ENCODE results near the gene OTUD3. TPM values are rescaled to one million over a fixed set of nuclear protein-coding genes. Genes with fewer than 3 reads are reported as not detected.
"Not testable (repeated sequence)": the region's sequence is repeated elsewhere in the genome, so short reads cannot be mapped to it uniquely, and the experiment has no call there.

Gene OTUD3
- total and polyA plus RNA-seq, 7 experiments from 2014 or later = 0.97 to 23.6 (median 16.0) TPM

DNA sequence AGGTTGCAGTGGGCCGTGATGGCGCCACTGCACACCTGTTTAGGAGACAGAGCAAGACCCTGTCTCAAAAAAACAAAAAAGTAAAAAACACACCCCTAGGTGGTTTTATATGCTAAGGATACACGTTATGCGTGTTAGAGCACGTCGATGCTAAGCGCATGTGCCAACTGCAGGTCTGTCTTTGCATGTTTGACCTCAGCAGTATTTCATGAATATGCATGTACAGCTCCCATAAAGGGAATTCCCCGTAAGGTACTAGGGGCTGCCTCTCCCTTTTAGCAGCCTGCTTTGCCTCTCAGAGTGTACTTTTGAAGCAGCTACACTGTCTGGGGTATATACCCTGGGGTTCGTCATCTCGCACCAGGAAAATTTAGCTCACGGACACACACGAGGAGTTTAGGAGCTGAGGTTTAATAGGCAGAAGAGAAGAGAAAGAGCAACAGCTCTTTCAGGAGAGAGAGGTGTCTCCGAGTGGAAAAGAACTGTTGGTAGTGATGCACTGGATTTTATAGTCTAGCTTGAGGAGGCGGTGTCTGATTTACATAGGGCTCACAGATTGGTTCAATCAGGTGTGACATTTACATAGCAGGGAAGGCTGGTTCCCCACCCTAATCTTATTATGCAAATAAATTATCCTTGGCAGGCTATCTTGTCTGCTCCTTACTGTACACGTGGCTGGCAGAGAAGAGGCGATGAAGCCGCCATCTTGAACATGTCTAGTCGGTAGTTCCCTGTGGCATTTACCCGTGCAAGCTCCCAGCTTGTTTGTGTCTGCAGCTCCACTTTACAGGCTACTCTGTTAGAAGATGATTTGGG is 4.2 kb upstream of the OTUD3 start:
- Mint-ChIP-seq H3K27ac (no peak overlapping the region), H3K4me3 (no peak overlapping the region), H3K4me1 (peaks cover 3 to 13% (median 9%) of the 10 kb centered on the region in 7 donors), H3K27me3 (peaks cover 8 to 45% (median 21%) of the 10 kb centered on the region in 5 donors), H3K9me3 (peaks cover 0 to 3% (median 0%) of the 10 kb centered on the region in 11 donors), H3K36me3 (no peaks in the 10 kb centered on the region)
- ChIA-PET CTCF (no interaction called here), POLR2A (no interaction called here)
- intact Hi-C loops (cut with micrococcal nuclease) = no loop called here
- DNase-seq (no peak), ATAC-seq (no peak)
- Histone ChIP-seq H3K27ac (ENCODE audit: low read depth, low read length) (no peak overlapping the region), H3K9me3 (ENCODE audit: control insufficient read depth in 2 of 3, low read length in 3 of 3) (no peaks in the 10 kb centered on the region), H3K4me3 (ENCODE audit: low read length) (no peak overlapping the region), H3K27me3 (ENCODE audit: control insufficient read depth in 2 of 2, insufficient read depth in 2 of 2, low read length in 2 of 2) (peaks cover 0 to 3% of the 10 kb centered on the region in 2 donors), H3K36me3 (ENCODE audit: control insufficient read depth in 2 of 3, insufficient read depth in 3 of 3, low read length in 3 of 3) (no peaks in the 10 kb centered on the region), H3K4me1 (ENCODE audit: control insufficient read depth in 2 of 2, insufficient read depth in 2 of 2, low read length in 2 of 2) (peaks cover 1 to 5% of the 10 kb centered on the region in 2 donors)

DNA sequence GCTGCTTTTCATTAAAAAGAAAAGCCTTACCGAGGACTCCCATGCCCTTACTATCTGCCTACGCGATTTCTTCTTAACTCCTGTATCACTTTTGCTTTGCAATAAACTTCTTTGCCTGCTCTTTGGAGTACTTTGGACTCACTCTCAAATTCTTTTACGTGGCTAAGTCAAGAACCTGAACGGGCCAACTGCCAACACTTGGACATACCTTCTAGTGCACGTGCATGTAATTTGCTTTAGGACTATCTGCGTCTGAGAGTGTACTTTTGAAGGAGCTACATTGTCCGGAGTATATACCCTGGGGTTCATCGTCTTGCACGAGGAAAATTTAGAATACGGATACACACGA is 3.6 kb upstream of the OTUD3 start:
- intact Hi-C loops (cut with micrococcal nuclease) = no loop called here
- no peaks in the 10 kb centered on the region for H3K36me3 Mint-ChIP-seq

DNA sequence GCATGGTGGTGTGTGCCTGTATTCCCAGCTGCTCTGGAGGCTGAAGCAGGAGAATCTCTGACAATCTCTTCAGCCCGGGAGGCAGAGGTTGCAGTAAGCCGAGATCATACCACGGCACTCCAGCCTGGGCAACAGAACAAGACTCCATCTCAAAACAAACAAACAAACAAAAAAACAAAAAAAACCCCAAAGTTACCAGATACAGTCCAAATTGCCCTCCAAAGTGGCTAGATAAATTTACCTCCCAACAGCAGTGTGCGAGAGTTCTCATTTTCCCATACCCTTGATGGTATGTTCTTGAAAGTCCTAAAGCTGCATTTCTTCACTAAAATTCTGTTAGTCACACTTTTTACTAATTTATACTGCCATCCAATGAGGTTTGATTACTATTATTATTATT is 3.0 kb upstream of the OTUD3 start:
- Histone ChIP-seq H3K27ac (ENCODE audit: low read depth, low read length) (no peak overlapping the region), H3K27me3 (ENCODE audit: control insufficient read depth in 2 of 2, insufficient read depth in 2 of 2, low read length in 2 of 2) (no peaks in the 10 kb centered on the region), H3K9me3 (ENCODE audit: control insufficient read depth in 2 of 3, low read length in 3 of 3) (no peaks in the 10 kb centered on the region), H3K36me3 (ENCODE audit: control insufficient read depth in 2 of 3, insufficient read depth in 3 of 3, low read length in 3 of 3) (no peaks in the 10 kb centered on the region), H3K4me1 (ENCODE audit: control insufficient read depth in 2 of 2, insufficient read depth in 2 of 2, low read length in 2 of 2) (peaks cover 10 to 17% of the 10 kb centered on the region in 2 donors), H3K4me3 (ENCODE audit: low read length) (no peak overlapping the region)
- POLR2A ChIA-PET = no interaction called here
- intact Hi-C loops (cut with micrococcal nuclease) = no loop called here
- Mint-ChIP-seq H3K4me1 (peaks cover 14 to 25% (median 21%) of the 10 kb centered on the region in 7 donors), H3K27me3 (peaks cover 3 to 38% (median 21%) of the 10 kb centered on the region in 5 donors), H3K9me3 (peaks cover 0 to 3% (median 0%) of the 10 kb centered on the region in 11 donors), H3K27ac (no peak overlapping the region), H3K36me3 (no peaks in the 10 kb centered on the region), H3K4me3 (no peak overlapping the region)
- ATAC-seq (no peak), DNase-seq (no peak)
- CTCF ChIA-PET = interaction anchor here (1.0 kb wide), 1 partner anchor 117 kb away, joined by 4 read pairs; no protein-coding TSS in a partner anchor

More for the DNA sequence above, 3.6 kb upstream of the OTUD3 start:
- Histone ChIP-seq H3K27ac (ENCODE audit: low read depth, low read length) (no peak overlapping the region), H3K4me3 (ENCODE audit: low read length) (no peak overlapping the region), H3K36me3 (ENCODE audit: control insufficient read depth in 2 of 3, insufficient read depth in 3 of 3, low read length in 3 of 3) (no peaks in the 10 kb centered on the region), H3K9me3 (ENCODE audit: control insufficient read depth in 2 of 3, low read length in 3 of 3) (no peaks in the 10 kb centered on the region), H3K27me3 (ENCODE audit: control insufficient read depth in 2 of 2, insufficient read depth in 2 of 2, low read length in 2 of 2) (peaks cover 0 to 2% of the 10 kb centered on the region in 2 donors), H3K4me1 (ENCODE audit: control insufficient read depth in 2 of 2, insufficient read depth in 2 of 2, low read length in 2 of 2) (peaks cover 7 to 11% of the 10 kb centered on the region in 2 donors)
- peaks cover 9 to 18% (median 15%) of the 10 kb centered on the region in 7 donors for H3K4me1 Mint-ChIP-seq
- peaks cover 3 to 39% (median 21%) of the 10 kb centered on the region in 5 donors for H3K27me3 Mint-ChIP-seq
- CTCF ChIA-PET = no interaction called here
- H3K9me3 Mint-ChIP-seq = peaks cover 0 to 3% (median 0%) of the 10 kb centered on the region in 11 donors
- H3K4me3 Mint-ChIP-seq = no peak overlapping the region
- ATAC-seq = no peak
- H3K27ac Mint-ChIP-seq = no peak overlapping the region
- DNase-seq = no peak
- POLR2A ChIA-PET = no interaction called here

DNA sequence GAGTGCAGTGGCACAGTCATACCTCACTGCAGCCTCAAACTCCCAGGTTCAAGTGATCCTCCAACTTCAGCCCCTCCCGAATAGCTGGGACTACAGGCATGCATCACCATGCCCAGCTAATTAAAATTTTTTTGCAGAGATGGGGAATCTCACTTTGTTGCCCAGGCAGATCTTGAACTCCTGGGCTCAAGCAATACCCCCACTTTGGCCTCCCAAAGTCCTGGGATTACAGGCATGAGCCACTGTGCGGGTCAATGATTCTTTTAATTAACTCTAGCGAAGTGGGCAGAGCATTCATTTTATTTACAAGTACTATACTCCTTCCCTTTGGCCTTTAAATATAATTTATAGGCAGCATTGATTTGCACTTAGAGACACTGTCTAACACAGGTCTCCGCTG is 2.5 kb upstream of the OTUD3 start:
- H3K9me3 Mint-ChIP-seq = peaks cover 0 to 3% (median 0%) of the 10 kb centered on the region in 11 donors
- H3K27ac Mint-ChIP-seq = no peak overlapping the region
- Histone ChIP-seq H3K36me3 (ENCODE audit: control insufficient read depth in 2 of 3, insufficient read depth in 3 of 3, low read length in 3 of 3) (no peaks in the 10 kb centered on the region), H3K27me3 (ENCODE audit: control insufficient read depth in 2 of 2, insufficient read depth in 2 of 2, low read length in 2 of 2) (no peaks in the 10 kb centered on the region), H3K9me3 (ENCODE audit: control insufficient read depth in 2 of 3, low read length in 3 of 3) (no peaks in the 10 kb centered on the region), H3K4me3 (ENCODE audit: low read length) (no peak overlapping the region), H3K4me1 (ENCODE audit: control insufficient read depth in 2 of 2, insufficient read depth in 2 of 2, low read length in 2 of 2) (peaks cover 15 to 17% of the 10 kb centered on the region in 2 donors), H3K27ac (ENCODE audit: low read depth, low read length) (no peak overlapping the region)
- H3K4me3 Mint-ChIP-seq = no peak overlapping the region
- no peak for ATAC-seq
- H3K36me3 Mint-ChIP-seq = no peaks in the 10 kb centered on the region
- ChIA-PET POLR2A (no interaction called here), CTCF (interaction anchor here (1.0 kb wide), 1 partner anchor 117 kb away, joined by 4 read pairs; no protein-coding TSS in a partner anchor)
- peaks cover 3 to 35% (median 19%) of the 10 kb centered on the region in 5 donors for H3K27me3 Mint-ChIP-seq
- intact Hi-C loops (cut with micrococcal nuclease) = loop anchor here (5.0 to 10.0 kb wide), 4 partner anchors 77 to 755 kb away; partner anchors contain the start of genes HTR6 (in 1 of the 2) and PINK1 (in 1 of the 2)
- DNase-seq = no peak
- H3K4me1 Mint-ChIP-seq = peaks cover 14 to 29% (median 26%) of the 10 kb centered on the region in 7 donors

DNA sequence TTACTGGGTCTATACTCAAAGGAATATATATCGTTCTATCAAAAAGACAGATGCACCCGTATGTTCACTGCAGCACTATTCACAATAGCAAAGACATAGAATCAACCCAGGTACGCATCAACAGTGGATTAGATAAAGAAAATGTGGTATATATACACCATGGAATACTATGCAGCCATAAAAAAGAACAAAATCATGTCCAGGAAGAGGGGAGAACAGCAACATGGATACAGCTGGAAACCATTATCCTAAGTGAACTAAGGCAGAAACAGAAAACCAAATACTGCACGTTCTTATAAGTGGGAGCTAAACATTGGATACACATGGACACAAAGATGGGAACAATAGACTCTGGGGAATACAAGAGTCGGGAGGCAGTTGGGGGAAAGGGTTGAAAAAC is 1.4 kb upstream of the OTUD3 start:
- H3K9me3 ChIP-seq (ENCODE audit: control insufficient read depth in 2 of 3, low read length in 3 of 3); DNase-seq; H3K36me3 Mint-ChIP-seq; H3K27me3 ChIP-seq (ENCODE audit: control insufficient read depth in 2 of 2, insufficient read depth in 2 of 2, low read length in 2 of 2); ATAC-seq; H3K27ac ChIP-seq (ENCODE audit: low read depth, low read length); H3K36me3 ChIP-seq (ENCODE audit: control insufficient read depth in 2 of 3, insufficient read depth in 3 of 3, low read length in 3 of 3); POLR2A ChIA-PET; H3K27ac Mint-ChIP-seq; H3K4me3 ChIP-seq (ENCODE audit: low read length); H3K9me3 Mint-ChIP-seq: not testable (repeated sequence)
- peaks cover 15 to 23% of the 10 kb centered on the region in 2 donors for H3K4me1 ChIP-seq (ENCODE audit: control insufficient read depth in 2 of 2, insufficient read depth in 2 of 2, low read length in 2 of 2)
- H3K27me3 Mint-ChIP-seq = peaks cover under 1 to 24% (median 14%) of the 10 kb centered on the region in 5 donors
- H3K4me3 Mint-ChIP-seq = peak overlapping the region in 3 of 10 donors; percentile 13 to 57 (median 30)
- CTCF ChIA-PET = interaction anchor here (0.6 kb wide), 1 partner anchor 340 kb away, joined by 3 read pairs; no protein-coding TSS in a partner anchor
- intact Hi-C loops (cut with micrococcal nuclease) = loop anchor here (5.0 to 10.0 kb wide), 4 partner anchors 79 to 754 kb away; partner anchors contain the start of genes HTR6 (in 1 of the 2) and PINK1 (in 1 of the 2)
- peaks cover 20 to 40% (median 37%) of the 10 kb centered on the region in 7 donors for H3K4me1 Mint-ChIP-seq

DNA sequence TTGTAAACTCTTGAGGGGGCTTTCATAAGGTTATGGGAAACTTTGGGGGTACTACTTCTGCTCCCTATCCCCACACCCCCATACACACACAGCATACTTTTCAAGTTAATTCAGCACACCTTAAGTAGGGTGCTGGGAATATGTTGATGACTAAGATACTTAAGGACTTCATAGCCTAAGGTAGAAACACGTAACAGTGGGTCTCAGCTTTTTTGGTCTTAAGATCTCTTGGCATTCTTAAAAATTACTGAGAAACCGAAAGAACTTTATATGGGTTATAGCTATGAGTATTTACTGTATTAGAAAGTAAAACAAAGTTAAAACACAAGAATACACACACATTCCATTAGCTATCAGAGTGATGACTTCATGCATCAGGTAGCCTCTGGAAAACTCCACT is 2.1 kb downstream of the OTUD3 start:
- peak overlapping the region in 4 of 9 donors; percentile 21 to 88 (median 62) for H3K27ac Mint-ChIP-seq

More for the DNA sequence above, 2.1 kb downstream of the OTUD3 start:
- peaks cover 0 to 3% (median 0%) of the 10 kb centered on the region in 11 donors for H3K9me3 Mint-ChIP-seq
- H3K36me3 Mint-ChIP-seq = peaks cover 0 to 5% (median 0%) of the 10 kb centered on the region in 5 donors
- peak overlapping the region; percentile 77 to 95 (median 88) for H3K4me3 Mint-ChIP-seq
- no peak for DNase-seq
- Histone ChIP-seq H3K36me3 (ENCODE audit: control insufficient read depth in 2 of 3, insufficient read depth in 3 of 3, low read length in 3 of 3) (no peaks in the 10 kb centered on the region), H3K9me3 (ENCODE audit: control insufficient read depth in 2 of 3, low read length in 3 of 3) (no peaks in the 10 kb centered on the region), H3K27me3 (ENCODE audit: control insufficient read depth in 2 of 2, insufficient read depth in 2 of 2, low read length in 2 of 2) (no peaks in the 10 kb centered on the region), H3K4me3 (ENCODE audit: low read length) (no peak overlapping the region), H3K4me1 (ENCODE audit: control insufficient read depth in 2 of 2, insufficient read depth in 2 of 2, low read length in 2 of 2) (peaks cover 15 to 23% of the 10 kb centered on the region in 2 donors), H3K27ac (ENCODE audit: low read depth, low read length) (no peak overlapping the region)
- ATAC-seq = no peak
- H3K4me1 Mint-ChIP-seq = peaks cover 20 to 67% (median 62%) of the 10 kb centered on the region in 7 donors
- ChIA-PET POLR2A (no interaction called here), CTCF (no interaction called here)
- peaks cover 0 to 6% (median 0%) of the 10 kb centered on the region in 5 donors for H3K27me3 Mint-ChIP-seq
- intact Hi-C loops (cut with micrococcal nuclease) = loop anchor here (5.0 to 10.0 kb wide), 4 partner anchors 82 to 750 kb away; partner anchors contain the start of genes HTR6 (in 1 of the 2) and PINK1 (in 1 of the 2)

Data from naive thymus-derived CD4-positive, alpha-beta T cell (primary cell).